Measurements from ENCODE around the gene DLGAP1.

DNA sequence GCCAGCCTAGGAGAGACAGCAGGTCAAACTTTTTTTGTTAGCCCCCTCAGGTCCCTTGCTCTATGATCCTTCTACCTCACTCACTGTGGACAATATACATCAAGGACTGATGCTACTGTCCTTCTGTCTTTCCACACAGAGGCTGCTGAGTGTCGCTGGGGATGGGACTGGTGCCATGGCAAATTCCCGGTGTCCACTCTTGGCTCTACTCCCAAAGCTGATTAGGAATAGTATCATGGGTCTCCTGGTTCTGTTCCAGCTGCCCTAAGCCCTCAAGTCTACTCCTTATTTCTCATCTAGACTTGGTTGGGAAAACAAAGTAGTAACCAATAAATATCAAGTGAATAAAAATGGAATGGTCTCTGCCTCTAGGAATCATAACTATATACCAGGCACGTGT lies 563.9 kb downstream of the DLGAP1 start:
- TF ChIP-seq EZH2 (IDR thresholded peaks at IDR 0.05) (no peak), EZH2phosphoT487 (IDR thresholded peaks at IDR 0.05) (no peak)
- TF ChIP-seq, protein P1, sequence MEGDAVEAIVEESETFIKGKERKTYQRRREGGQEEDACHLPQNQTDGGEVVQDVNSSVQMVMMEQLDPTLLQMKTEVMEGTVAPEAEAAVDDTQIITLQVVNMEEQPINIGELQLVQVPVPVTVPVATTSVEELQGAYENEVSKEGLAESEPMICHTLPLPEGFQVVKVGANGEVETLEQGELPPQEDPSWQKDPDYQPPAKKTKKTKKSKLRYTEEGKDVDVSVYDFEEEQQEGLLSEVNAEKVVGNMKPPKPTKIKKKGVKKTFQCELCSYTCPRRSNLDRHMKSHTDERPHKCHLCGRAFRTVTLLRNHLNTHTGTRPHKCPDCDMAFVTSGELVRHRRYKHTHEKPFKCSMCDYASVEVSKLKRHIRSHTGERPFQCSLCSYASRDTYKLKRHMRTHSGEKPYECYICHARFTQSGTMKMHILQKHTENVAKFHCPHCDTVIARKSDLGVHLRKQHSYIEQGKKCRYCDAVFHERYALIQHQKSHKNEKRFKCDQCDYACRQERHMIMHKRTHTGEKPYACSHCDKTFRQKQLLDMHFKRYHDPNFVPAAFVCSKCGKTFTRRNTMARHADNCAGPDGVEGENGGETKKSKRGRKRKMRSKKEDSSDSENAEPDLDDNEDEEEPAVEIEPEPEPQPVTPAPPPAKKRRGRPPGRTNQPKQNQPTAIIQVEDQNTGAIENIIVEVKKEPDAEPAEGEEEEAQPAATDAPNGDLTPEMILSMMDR (IDR thresholded peaks at IDR 0.05): no peak
